ENCODE measurements around the gene NIP7.

NIP7 gene

DNA sequence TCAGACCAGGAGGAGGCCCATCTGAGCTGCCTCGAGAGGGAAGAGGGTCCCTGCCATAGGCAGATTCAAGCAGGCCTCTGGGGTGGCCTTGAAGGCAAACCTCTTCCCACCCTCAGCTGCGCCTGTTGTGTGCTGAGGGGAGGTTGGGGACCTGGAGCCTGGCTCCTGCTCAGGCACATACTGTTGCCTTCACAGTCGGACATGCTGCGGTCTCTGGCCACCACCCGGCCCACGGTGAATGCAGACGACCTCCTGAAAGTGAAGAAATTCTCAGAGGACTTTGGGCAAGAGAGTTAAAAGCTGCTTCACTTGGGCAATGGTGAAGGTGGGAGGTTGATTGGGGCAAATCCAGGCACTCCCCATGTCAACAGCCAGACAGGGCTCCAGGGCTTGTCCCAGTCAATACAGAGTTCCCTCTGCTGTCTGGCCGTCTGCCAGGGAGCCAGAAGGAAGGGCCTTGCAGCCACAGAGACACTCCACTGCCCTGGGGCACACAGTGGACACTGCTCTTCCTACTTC lies 15.5 kb upstream of the NIP7 start:
- no peak for TF ChIP-seq CTCF (IDR thresholded peaks at IDR 0.05; ENCODE audit: low read depth, low read length)
- DNase-seq: no peak
- Histone ChIP-seq H3K9me3 (ENCODE audit: severe bottlenecking) (no peaks in the 10 kb centered on the region), H3K27ac (no peak overlapping the region), H3K36me3 (peaks cover 96% of the 10 kb centered on the region), H3K4me3 (ENCODE audit: low read depth, low read length) (no peak overlapping the region), H3K27me3 (ENCODE audit: insufficient read depth, low read depth, severe bottlenecking) (no peaks in the 10 kb centered on the region)

DNA sequence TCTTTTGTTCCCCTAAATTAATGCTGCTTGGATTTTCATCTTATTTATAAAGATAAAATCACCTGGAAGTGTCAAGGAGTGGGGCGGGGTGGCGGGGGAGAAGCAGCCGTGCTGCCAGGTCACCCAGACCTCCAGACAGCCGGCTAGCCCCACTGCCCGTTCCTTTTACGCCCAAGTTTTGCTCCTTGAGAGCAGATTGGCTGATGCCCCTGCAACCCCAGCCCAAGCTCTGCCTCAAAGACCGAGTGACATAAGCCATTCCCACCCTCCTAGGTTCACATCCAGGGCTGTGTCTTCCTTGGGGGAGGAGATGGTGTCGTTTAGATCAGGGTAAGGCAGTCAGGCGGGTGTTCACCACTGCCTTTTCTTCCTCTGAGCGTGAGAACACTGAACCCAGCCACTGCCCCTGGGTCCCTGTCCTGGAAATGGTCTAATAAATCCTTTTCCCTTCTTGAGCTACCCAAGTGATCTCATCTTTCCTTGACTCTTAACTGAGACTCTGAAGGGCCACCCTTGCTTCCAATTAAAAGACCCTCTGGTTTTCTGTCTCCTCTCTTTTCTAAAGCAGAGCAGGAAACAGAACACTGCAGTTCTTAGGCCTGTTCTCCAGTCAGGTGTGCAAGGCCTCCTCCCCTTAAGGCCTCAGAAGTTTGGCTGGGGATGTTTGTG lies 14.9 kb upstream of the NIP7 start:
- TF ChIP-seq CTCF (IDR thresholded peaks at IDR 0.05; ENCODE audit: low read depth, low read length): no peak
- DNase-seq: no peak
- Histone ChIP-seq H3K36me3 (peaks cover 96% of the 10 kb centered on the region), H3K27me3 (ENCODE audit: insufficient read depth, low read depth, severe bottlenecking) (no peaks in the 10 kb centered on the region), H3K4me3 (ENCODE audit: low read depth, low read length) (no peak overlapping the region), H3K9me3 (ENCODE audit: severe bottlenecking) (no peaks in the 10 kb centered on the region), H3K27ac (no peak overlapping the region)

DNA sequence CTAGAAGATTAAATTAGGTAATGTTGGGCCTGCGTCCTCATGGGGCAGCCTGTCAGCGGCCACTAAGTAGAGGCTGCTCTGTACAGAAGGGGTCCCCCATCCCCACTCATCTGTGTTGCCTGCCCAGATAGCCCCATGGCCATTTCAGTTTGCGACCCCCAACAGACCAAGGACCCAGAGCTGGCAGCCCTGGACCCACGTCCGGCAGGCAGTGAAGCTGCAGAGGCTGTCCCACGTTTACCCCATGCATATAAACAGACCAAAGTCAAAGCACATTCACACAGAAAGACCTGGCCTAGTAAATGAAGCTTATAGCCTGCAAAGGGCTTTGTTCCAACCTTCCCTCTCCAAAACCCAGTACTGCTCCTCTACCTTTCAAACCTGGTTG lies 13.8 kb upstream of the NIP7 start:
- no peaks in the 10 kb centered on the region for H3K9me3 ChIP-seq (ENCODE audit: severe bottlenecking)
- no peak for DNase-seq
- H3K36me3 ChIP-seq: peaks cover 89% of the 10 kb centered on the region
- H3K4me3 ChIP-seq (ENCODE audit: low read depth, low read length): no peak overlapping the region
- no peaks in the 10 kb centered on the region for H3K27me3 ChIP-seq (ENCODE audit: insufficient read depth, low read depth, severe bottlenecking)
- H3K27ac ChIP-seq: no peak overlapping the region
- TF ChIP-seq CTCF (IDR thresholded peaks at IDR 0.05; ENCODE audit: low read depth, low read length): no peak

DNA sequence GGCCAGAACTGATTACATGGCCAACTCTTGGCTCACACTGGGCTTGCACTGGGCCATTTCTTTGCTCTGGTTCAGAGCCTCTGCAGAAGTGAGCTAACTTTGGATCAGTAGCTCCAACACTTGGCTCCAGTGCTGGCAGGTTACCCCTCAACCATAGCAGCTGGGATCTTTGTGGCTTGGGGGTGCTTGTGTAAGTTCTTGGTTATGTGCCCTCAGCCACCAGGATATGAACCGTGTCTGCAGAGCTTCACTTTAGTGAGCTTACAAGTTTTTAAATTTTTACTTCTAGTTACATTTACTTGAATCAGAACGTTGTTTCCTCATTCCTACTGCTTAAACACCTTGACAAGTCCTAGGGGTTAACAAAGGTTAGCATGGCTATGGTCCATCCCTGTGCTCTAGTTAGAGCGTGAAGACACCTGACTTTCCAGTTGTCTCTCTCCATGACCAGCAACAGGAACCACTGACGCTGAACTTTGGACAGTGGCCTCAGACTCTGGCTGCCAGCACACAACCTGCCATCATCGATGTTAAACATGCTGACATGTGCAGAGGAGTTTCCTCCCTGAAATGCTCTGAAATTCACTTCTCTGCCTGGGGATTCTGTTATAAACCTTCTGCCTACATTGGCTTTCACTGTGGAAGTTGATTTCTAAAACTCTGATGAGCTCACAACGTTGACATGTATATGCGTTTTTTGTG lies 13.2 kb upstream of the NIP7 start:
- Histone ChIP-seq H3K9me3 (ENCODE audit: severe bottlenecking) (no peaks in the 10 kb centered on the region), H3K27me3 (ENCODE audit: insufficient read depth, low read depth, severe bottlenecking) (no peaks in the 10 kb centered on the region), H3K36me3 (peaks cover 85% of the 10 kb centered on the region), H3K27ac (no peak overlapping the region), H3K4me3 (ENCODE audit: low read depth, low read length) (no peak overlapping the region)
- no peak for TF ChIP-seq CTCF (IDR thresholded peaks at IDR 0.05; ENCODE audit: low read depth, low read length)
- no peak for DNase-seq

- Histone ChIP-seq H3K27ac (no peak overlapping the region), H3K9me3 (ENCODE audit: severe bottlenecking) (no peaks in the 10 kb centered on the region), H3K36me3 (peaks cover 84% of the 10 kb centered on the region), H3K4me3 (ENCODE audit: low read depth, low read length) (no peak overlapping the region), H3K27me3 (ENCODE audit: insufficient read depth, low read depth, severe bottlenecking) (no peaks in the 10 kb centered on the region)
- no peak for DNase-seq
- no peak for TF ChIP-seq CTCF (IDR thresholded peaks at IDR 0.05; ENCODE audit: low read depth, low read length)
Observed at GRCh38 chr16:69327585-69328310, 11.8 kb upstream of the NIP7 start.
